Neural cell (in vitro differentiated cells): ENCODE measurements around the gene GALNT16. TPM values are rescaled to one million over a fixed set of nuclear protein-coding genes. Genes with fewer than 3 reads are reported as not detected.
A peak's percentile ranks its signal among the peaks of the same experiment; 100 is the strongest.
"Not testable (repeated sequence)": the region's sequence is repeated elsewhere in the genome, so short reads cannot be mapped to it uniquely, and the experiment has no call there.

ENCODE experiments used
- H2AFZ ChIP-seq: fragments of 200-600, 300-800 bp; sonication (generic), shearing (Covaris generic); 2 replicates; pipeline ENCODE4 v1.6.0; 2014; ENCODE audit warnings: low read depth, mild to moderate bottlenecking, antibody characterized with exemption, low read length, moderate library complexity
- H3F3A ChIP-seq: fragments of 200-600 bp; shearing (Covaris generic); 2 replicates; pipeline ENCODE4 v1.6.1; 2016; ENCODE audit warnings: mild to moderate bottlenecking, moderate library complexity, mixed read lengths, antibody characterized with exemption, low read length; ENCODE audit not compliant: insufficient read depth, poor library complexity, severe bottlenecking
- H3K27ac ChIP-seq: fragments of 200-600, 300-800 bp; sonication (generic), shearing (Covaris generic); 2 replicates; pipeline ENCODE4 v1.5.1; 2014; ENCODE audit warnings: mild to moderate bottlenecking, low read length, moderate library complexity
- H3K27me3 ChIP-seq: fragments of 300-800, 200-600 bp; sonication (generic), shearing (Covaris generic); 2 replicates; pipeline ENCODE4 v1.6.0; 2014; ENCODE audit warnings: mild to moderate bottlenecking, low read depth, low read length, moderate library complexity; ENCODE audit not compliant: insufficient read depth
- H3K36me3 ChIP-seq: fragments of 300-800, 200-600 bp; sonication (generic), shearing (Covaris generic); 2 replicates; pipeline ENCODE4 v1.5.1; 2014; ENCODE audit warnings: mild to moderate bottlenecking, antibody characterized with exemption, low read length, moderate library complexity; ENCODE audit not compliant: insufficient read depth
- H3K4me2 ChIP-seq: fragments of 300-800, 200-600 bp; sonication (generic), shearing (Covaris generic); 2 replicates; pipeline ENCODE4 v1.6.0; 2014; ENCODE audit warnings: mild to moderate bottlenecking, low read length
- H3K4me3 ChIP-seq: fragments of 300-800, 200-600 bp; sonication (generic), shearing (Covaris generic); 2 replicates; pipeline ENCODE4 v1.5.1; 2014; ENCODE audit warnings: mild to moderate bottlenecking, low read length, moderate library complexity
- H3K79me2 ChIP-seq: fragments of 200-600 bp; shearing (Covaris generic); replicated peaks from 2 replicates; pipeline ENCODE4 v1.6.0; 2014; ENCODE audit warnings: mild to moderate bottlenecking, low read length, moderate library complexity; ENCODE audit not compliant: insufficient read depth
- H3K9ac ChIP-seq: fragments of 300-800, 200-600 bp; sonication (generic), shearing (Covaris generic); 2 replicates; pipeline ENCODE4 v1.6.1; 2016; ENCODE audit warnings: mild to moderate bottlenecking, low read length, mixed read lengths
- H3K9me2 ChIP-seq: fragments of 200-600 bp; shearing (Covaris generic); 2 replicates; pipeline ENCODE4 v1.6.1; 2016; ENCODE audit warnings: mild to moderate bottlenecking, low read length, mixed read lengths; ENCODE audit not compliant: insufficient read depth
- H3K9me3 ChIP-seq: fragments of 200-600, 300-800 bp; sonication (generic), shearing (Covaris generic); 2 replicates; pipeline ENCODE4 v1.6.1; 2016; ENCODE audit warnings: mild to moderate bottlenecking, mixed run types, low read length, moderate library complexity, mixed read lengths
- H4K20me1 ChIP-seq: fragments of 200-600 bp; shearing (Covaris generic); 2 replicates; pipeline ENCODE4 v1.6.1; 2016; ENCODE audit warnings: mild to moderate bottlenecking, mixed run types; ENCODE audit not compliant: insufficient read depth
- EZH2 ChIP-seq: fragments of 200-600, 300-800 bp; shearing (Covaris generic), sonication (generic); IDR thresholded peaks from 2 replicates; pipeline ENCODE4 v1.6.1; 2014; ENCODE audit warnings: antibody characterized with exemption, low read length, borderline replicate concordance, mild to moderate bottlenecking; ENCODE audit not compliant: insufficient read depth, poor library complexity, severe bottlenecking
- MXI1 ChIP-seq: fragments of 450-650 bp; conservative IDR thresholded peaks from 2 replicates; pipeline ENCODE4 v1.6.1; 2014; ENCODE audit warnings: antibody characterized with exemption, mild to moderate bottlenecking; ENCODE audit not compliant: poor library complexity, severe bottlenecking
- POLR2AphosphoS5 ChIP-seq: IDR thresholded peaks from 2 replicates; pipeline ENCODE4 v1.6.1; 2012
- RAD21 ChIP-seq: fragments of 450-650 bp; conservative IDR thresholded peaks from 2 replicates; pipeline ENCODE4 v1.6.1; 2014; ENCODE audit warnings: antibody characterized with exemption, mild to moderate bottlenecking, moderate library complexity
- SMC3 ChIP-seq: fragments of 450-650 bp; conservative IDR thresholded peaks from 2 replicates; pipeline ENCODE4 v1.6.1; 2014; ENCODE audit warnings: antibody characterized with exemption, mild to moderate bottlenecking, moderate library complexity; ENCODE audit not compliant: poor library complexity
- TAF1 ChIP-seq: IDR thresholded peaks from 2 replicates; pipeline ENCODE4 v1.6.1; 2012; ENCODE audit warnings: low read depth
- polyA plus RNA-seq: library from polyadenylated mRNA; depleted of rRNA; stranded (reverse); fragments of >200 nt; gene quantifications from 2 replicates; pipeline ENCODE4 v1.2.3, GENCODE V29; 2014
- TF ChIP-seq, protein P1 (sequence below): IDR thresholded peaks from 2 replicates; pipeline ENCODE4 v1.6.1; 2012; ENCODE audit warnings: borderline replicate concordance
- TF ChIP-seq, protein P2 (sequence below): fragments of 450-650 bp; IDR thresholded peaks from 2 replicates; pipeline ENCODE4 v1.5.1; 2014; ENCODE audit warnings: antibody characterized with exemption, mild to moderate bottlenecking, moderate library complexity; ENCODE audit not compliant: poor library complexity, severe bottlenecking

The GALNT16 gene
- polyA plus RNA-seq, 1 donor from 2014 or later = 23.8 TPM

DNA sequence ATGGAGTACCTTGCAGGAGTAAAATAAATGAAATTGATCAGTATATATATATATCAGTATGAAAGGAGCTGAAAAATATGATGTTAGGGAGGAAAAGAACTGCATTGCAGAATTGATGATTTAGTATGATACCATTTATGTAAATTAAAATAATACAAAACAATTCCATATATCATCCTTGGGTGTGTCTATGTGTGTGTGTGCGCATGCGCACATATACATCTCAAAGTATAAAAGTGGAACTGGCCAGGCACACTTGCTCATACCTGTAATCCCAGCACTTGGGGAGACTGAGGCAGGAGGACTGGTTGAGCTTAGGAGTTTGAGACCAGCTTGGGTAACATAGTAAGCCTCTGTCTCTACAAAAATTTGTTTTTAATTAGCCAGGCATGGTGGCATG, 15.4 kb downstream of the GALNT16 start:
- Histone ChIP-seq H3K9ac (no peak overlapping the region), H3K79me2 (no peaks in the 10 kb centered on the region), H3K27me3 (no peaks in the 10 kb centered on the region), H4K20me1 (no peaks in the 10 kb centered on the region), H3F3A (no peaks in the 10 kb centered on the region), H3K27ac (no peak overlapping the region), H3K4me2 (no peak overlapping the region), H3K4me3 (no peak overlapping the region), H2AFZ (no peak overlapping the region), H3K36me3 (no peaks in the 10 kb centered on the region), H3K9me3 (no peaks in the 10 kb centered on the region), H3K9me2 (no peaks in the 10 kb centered on the region)
- TF ChIP-seq, protein P1, sequence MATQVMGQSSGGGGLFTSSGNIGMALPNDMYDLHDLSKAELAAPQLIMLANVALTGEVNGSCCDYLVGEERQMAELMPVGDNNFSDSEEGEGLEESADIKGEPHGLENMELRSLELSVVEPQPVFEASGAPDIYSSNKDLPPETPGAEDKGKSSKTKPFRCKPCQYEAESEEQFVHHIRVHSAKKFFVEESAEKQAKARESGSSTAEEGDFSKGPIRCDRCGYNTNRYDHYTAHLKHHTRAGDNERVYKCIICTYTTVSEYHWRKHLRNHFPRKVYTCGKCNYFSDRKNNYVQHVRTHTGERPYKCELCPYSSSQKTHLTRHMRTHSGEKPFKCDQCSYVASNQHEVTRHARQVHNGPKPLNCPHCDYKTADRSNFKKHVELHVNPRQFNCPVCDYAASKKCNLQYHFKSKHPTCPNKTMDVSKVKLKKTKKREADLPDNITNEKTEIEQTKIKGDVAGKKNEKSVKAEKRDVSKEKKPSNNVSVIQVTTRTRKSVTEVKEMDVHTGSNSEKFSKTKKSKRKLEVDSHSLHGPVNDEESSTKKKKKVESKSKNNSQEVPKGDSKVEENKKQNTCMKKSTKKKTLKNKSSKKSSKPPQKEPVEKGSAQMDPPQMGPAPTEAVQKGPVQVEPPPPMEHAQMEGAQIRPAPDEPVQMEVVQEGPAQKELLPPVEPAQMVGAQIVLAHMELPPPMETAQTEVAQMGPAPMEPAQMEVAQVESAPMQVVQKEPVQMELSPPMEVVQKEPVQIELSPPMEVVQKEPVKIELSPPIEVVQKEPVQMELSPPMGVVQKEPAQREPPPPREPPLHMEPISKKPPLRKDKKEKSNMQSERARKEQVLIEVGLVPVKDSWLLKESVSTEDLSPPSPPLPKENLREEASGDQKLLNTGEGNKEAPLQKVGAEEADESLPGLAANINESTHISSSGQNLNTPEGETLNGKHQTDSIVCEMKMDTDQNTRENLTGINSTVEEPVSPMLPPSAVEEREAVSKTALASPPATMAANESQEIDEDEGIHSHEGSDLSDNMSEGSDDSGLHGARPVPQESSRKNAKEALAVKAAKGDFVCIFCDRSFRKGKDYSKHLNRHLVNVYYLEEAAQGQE = no peak
- TF ChIP-seq RAD21 = no peak
- TF ChIP-seq SMC3 = no peak
- TF ChIP-seq TAF1 = no peak
- TF ChIP-seq, protein P2, sequence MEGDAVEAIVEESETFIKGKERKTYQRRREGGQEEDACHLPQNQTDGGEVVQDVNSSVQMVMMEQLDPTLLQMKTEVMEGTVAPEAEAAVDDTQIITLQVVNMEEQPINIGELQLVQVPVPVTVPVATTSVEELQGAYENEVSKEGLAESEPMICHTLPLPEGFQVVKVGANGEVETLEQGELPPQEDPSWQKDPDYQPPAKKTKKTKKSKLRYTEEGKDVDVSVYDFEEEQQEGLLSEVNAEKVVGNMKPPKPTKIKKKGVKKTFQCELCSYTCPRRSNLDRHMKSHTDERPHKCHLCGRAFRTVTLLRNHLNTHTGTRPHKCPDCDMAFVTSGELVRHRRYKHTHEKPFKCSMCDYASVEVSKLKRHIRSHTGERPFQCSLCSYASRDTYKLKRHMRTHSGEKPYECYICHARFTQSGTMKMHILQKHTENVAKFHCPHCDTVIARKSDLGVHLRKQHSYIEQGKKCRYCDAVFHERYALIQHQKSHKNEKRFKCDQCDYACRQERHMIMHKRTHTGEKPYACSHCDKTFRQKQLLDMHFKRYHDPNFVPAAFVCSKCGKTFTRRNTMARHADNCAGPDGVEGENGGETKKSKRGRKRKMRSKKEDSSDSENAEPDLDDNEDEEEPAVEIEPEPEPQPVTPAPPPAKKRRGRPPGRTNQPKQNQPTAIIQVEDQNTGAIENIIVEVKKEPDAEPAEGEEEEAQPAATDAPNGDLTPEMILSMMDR = no peak
- no peak for TF ChIP-seq POLR2AphosphoS5

DNA sequence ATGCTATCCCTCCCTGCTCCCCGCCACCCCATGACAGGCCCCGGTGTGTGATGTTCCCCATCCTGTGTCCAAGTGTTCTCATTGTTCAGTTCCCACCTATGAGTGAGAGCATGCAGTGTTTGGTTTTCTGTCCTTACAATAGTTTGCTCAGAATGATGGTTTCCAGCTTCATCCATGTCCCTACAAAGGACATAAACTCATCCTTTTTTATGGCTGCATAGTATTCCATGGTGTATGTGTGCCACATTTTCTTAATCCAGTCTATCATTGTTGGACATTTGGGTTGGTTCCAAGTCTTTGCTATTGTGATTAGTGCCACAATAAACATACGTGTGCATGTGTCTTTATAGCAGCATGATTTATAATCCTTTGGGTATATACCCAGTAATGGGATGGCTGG, 17.4 kb downstream of the GALNT16 start:
- H3K9me3 ChIP-seq, H3K27ac ChIP-seq, H3K27me3 ChIP-seq, H3K36me3 ChIP-seq, H4K20me1 ChIP-seq, H3K4me3 ChIP-seq, H3K9ac ChIP-seq, H3K9me2 ChIP-seq, H3F3A ChIP-seq, H2AFZ ChIP-seq, H3K4me2 ChIP-seq, H3K79me2 ChIP-seq: not testable (repeated sequence)

DNA sequence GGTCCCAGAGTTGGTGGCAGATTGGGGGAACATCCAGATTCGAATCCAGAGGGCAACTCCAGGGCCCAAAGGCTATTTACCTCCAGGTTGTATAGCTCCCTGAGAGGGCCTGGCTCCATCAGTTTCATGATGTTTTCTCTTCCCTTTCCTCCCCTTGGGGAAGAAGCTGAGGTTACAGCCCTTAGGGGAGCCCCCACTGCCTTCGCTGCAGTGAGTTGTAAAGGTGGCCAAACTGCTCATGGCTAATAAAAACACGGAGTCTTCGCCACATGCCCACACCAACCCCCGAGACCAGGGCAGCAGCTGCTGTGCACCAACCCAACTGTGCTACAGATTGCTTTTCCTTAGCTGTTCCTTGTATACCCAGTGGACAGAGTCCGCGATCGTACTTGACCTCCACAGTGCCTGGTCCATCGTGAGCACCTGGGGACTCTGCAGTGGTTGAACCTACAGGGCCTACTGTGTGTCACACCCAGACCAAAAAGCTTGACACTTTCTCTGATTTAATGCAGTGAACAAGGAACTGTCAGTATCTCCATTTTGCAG, 20.9 kb downstream of the GALNT16 start:
- H3F3A ChIP-seq = no peaks in the 10 kb centered on the region
- no peak overlapping the region for H3K4me2 ChIP-seq
- no peak overlapping the region for H3K9ac ChIP-seq
- H3K27ac ChIP-seq = peak overlapping the region; percentile 12
- no peak overlapping the region for H2AFZ ChIP-seq
- H4K20me1 ChIP-seq = no peaks in the 10 kb centered on the region
- no peaks in the 10 kb centered on the region for H3K9me2 ChIP-seq
- no peaks in the 10 kb centered on the region for H3K79me2 ChIP-seq
- H3K27me3 ChIP-seq = no peaks in the 10 kb centered on the region
- TF ChIP-seq MXI1 = no peak
- TF ChIP-seq, protein P1 = no peak
- no peak for TF ChIP-seq SMC3
- TF ChIP-seq POLR2AphosphoS5 = no peak
- no peak for TF ChIP-seq RAD21
- TF ChIP-seq TAF1 = no peak
- TF ChIP-seq EZH2 = no peak
- no peaks in the 10 kb centered on the region for H3K9me3 ChIP-seq
- no peaks in the 10 kb centered on the region for H3K36me3 ChIP-seq
- H3K4me3 ChIP-seq = no peak overlapping the region
